Suprapubic skin (tissue), 4 donors: ENCODE results near the gene HEATR5A.

Experiments used
- EP300 ChIP-seq: sonication (generic); formaldehyde crosslinking; IDR thresholded peaks from one replicate; pipeline ENCODE4 v1.6.1; 2017; ENCODE audit warnings: antibody characterized with exemption
- POLR2A ChIP-seq, 2 donors: fragments of 450-650 bp; IDR thresholded peaks; one replicate each; pipeline ENCODE4 v1.6.1; 2017; ENCODE audit warnings: antibody characterized with exemption in 2 of 2, mild to moderate bottlenecking in 2 of 2, moderate library complexity in 2 of 2
- POLR2AphosphoS5 ChIP-seq, 3 donors: sonication (generic); formaldehyde crosslinking; IDR thresholded peaks; one replicate each; pipeline ENCODE4 v1.6.1; 2017; ENCODE audit warnings: antibody characterized with exemption in 3 of 3
- TF ChIP-seq, protein P1 (sequence below), 2 donors: fragments of 200-600 bp in 1 of 2; fragments of 450-650 bp in 1 of 2; sonication (generic) in 1 of 2; IDR thresholded peaks; one replicate each; pipeline ENCODE4 v1.5.1; 2016 to 2019; ENCODE audit warnings: antibody characterized with exemption in 2 of 2, mild to moderate bottlenecking in 1 of 2, moderate library complexity in 1 of 2

DNA sequence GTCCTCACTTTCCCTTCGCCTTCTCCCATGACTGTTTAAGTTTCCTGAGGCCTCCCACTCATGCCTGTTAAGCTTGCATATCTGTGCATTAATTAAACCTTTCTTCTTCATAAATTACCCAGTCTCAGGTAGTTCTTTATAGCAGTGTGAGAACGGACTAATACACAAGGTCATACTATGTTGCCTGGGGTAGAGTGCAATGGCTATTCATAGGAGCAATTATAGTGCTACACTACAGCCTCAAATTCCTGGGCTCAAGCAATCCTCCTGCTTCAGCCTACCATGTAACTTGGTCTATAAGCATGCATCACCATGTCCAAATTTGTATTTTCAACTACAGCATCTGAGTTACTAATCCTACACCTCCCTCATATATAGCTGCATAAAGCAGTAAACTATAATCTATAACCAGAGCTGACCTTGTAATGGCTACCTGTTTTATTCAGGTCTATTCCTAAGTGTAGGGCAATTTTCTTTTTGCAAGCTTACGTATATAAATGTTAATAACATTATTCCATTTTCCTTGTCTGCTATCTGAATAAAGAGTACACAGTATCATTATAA, 18.9 kb downstream of the HEATR5A start:
- TF ChIP-seq POLR2A (IDR thresholded peaks at IDR 0.05) (no peak), POLR2AphosphoS5 (IDR thresholded peaks at IDR 0.05) (no peak), EP300 (no peak)
- TF ChIP-seq, protein P1, sequence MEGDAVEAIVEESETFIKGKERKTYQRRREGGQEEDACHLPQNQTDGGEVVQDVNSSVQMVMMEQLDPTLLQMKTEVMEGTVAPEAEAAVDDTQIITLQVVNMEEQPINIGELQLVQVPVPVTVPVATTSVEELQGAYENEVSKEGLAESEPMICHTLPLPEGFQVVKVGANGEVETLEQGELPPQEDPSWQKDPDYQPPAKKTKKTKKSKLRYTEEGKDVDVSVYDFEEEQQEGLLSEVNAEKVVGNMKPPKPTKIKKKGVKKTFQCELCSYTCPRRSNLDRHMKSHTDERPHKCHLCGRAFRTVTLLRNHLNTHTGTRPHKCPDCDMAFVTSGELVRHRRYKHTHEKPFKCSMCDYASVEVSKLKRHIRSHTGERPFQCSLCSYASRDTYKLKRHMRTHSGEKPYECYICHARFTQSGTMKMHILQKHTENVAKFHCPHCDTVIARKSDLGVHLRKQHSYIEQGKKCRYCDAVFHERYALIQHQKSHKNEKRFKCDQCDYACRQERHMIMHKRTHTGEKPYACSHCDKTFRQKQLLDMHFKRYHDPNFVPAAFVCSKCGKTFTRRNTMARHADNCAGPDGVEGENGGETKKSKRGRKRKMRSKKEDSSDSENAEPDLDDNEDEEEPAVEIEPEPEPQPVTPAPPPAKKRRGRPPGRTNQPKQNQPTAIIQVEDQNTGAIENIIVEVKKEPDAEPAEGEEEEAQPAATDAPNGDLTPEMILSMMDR (IDR thresholded peaks at IDR 0.05) = no peak
